RWPE1 (cell line): ENCODE measurements around the gene LACTB.

Experiments
- CTCF ChIA-PET: fragments of 350-600 bp; sonication (Branson Sonifier 250); formaldehyde crosslinking; extraction: SDS; loops from one replicate; lab custom pipeline; 2021; lab: Yijun Ruan, JAX
- POLR2A ChIA-PET: fragments of 400-600 bp; formaldehyde crosslinking; extraction: SDS; loops from one replicate; lab custom pipeline; 2020; ENCODE audit warnings: antibody characterized with exemption; ENCODE audit not compliant: low non-redundant PET; lab: Yijun Ruan, JAX
- DNase-seq: peaks from one replicate; pipeline ENCODE4 v3.0.0; 2012; ENCODE audit warnings: low spot score
- H3K27ac ChIP-seq: fragments of 450-650 bp; 2 replicates; pipeline ENCODE4 v1.5.1; 2017
- CTCF ChIP-seq: fragments of 450-650 bp; conservative IDR thresholded peaks from 2 replicates; pipeline ENCODE4 v1.5.1; 2017; ENCODE audit warnings: low read depth, mild to moderate bottlenecking

LACTB gene

GRCh38 chr15:63172376-63172775, 50.7 kb downstream of the LACTB start:
- ChIA-PET CTCF (interaction anchor here (1.2 kb wide), 1 partner anchor 26 kb away, joined by 3 read pairs; no protein-coding TSS in a partner anchor), POLR2A (no interaction called here)
- DNase-seq = no peak
- TF ChIP-seq CTCF = no peak
- H3K27ac ChIP-seq = no peak overlapping the region

- CTCF ChIA-PET = interaction anchor here (1.1 to 1.2 kb wide), 2 partner anchors 10 to 25 kb away, joined by 3 read pairs; no protein-coding TSS in a partner anchor
- TF ChIP-seq CTCF = no peak
Measured at GRCh38 chr15:63172851-63173451, 51.3 kb downstream of the LACTB start.

GRCh38 chr15:63176302-63176701, 54.6 kb downstream of the LACTB start:
- TF ChIP-seq CTCF = no peak
- ChIA-PET CTCF (no interaction called here), POLR2A (no interaction called here)
- no peak overlapping the region for H3K27ac ChIP-seq
- peak; percentile 47 for DNase-seq

More at GRCh38 chr15:63172851-63173451, 51.3 kb downstream of the LACTB start:
- no peak for DNase-seq
- POLR2A ChIA-PET = no interaction called here
- no peak overlapping the region for H3K27ac ChIP-seq

- ChIA-PET POLR2A (no interaction called here), CTCF (no interaction called here)
- no peak for DNase-seq
- H3K27ac ChIP-seq = no peak overlapping the region
- no peak for TF ChIP-seq CTCF
Measured at GRCh38 chr15:63178034-63178433, 56.4 kb downstream of the LACTB start.

- DNase-seq = no peak
- POLR2A ChIA-PET = no interaction called here
- H3K27ac ChIP-seq = no peak overlapping the region
- CTCF ChIA-PET = interaction anchor here (0.5 kb wide), 1 partner anchor 53 kb away, joined by 3 read pairs; no protein-coding TSS in a partner anchor
- TF ChIP-seq CTCF = no peak
Measured at GRCh38 chr15:63180746-63181145, 59.1 kb downstream of the LACTB start.

GRCh38 chr15:63181648-63182047, 60.0 kb downstream of the LACTB start:
- no peak overlapping the region for H3K27ac ChIP-seq
- POLR2A ChIA-PET = no interaction called here
- no peak for DNase-seq
- TF ChIP-seq CTCF = no peak
- CTCF ChIA-PET = interaction anchor here (0.7 kb wide), 1 partner anchor 43 kb away, joined by 3 read pairs; no protein-coding TSS in a partner anchor
